Sigmoid colon (tissue), 7 donors: ENCODE results near the gene KCNT1. TPM values are rescaled to one million over a fixed set of nuclear protein-coding genes. Genes with fewer than 3 reads are reported as not detected.

Experiments
- DNase-seq: peaks from one replicate; pipeline ENCODE4 v3.0.0-alpha.2; 2019
- H3K27ac ChIP-seq, 4 donors: fragments of 200-600 bp; sonication (generic); one replicate each; pipeline ENCODE4 v1.5.1; 2016 to 2019; ENCODE audit warnings: mild to moderate bottlenecking in 1 of 4
- H3K27me3 ChIP-seq, 3 donors: fragments of 200-600 bp; sonication (generic); one replicate each; pipeline ENCODE4 v1.5.1; 2019; ENCODE audit warnings: mild to moderate bottlenecking in 1 of 3
- H3K36me3 ChIP-seq, 4 donors: fragments of 200-600 bp; sonication (generic); one replicate each; pipeline ENCODE4 v1.5.1; 2016 to 2019
- H3K4me1 ChIP-seq, 4 donors: fragments of 200-600 bp; sonication (generic); one replicate each; pipeline ENCODE4 v1.5.1; 2017 to 2019
- H3K4me3 ChIP-seq, 4 donors: fragments of 200-600 bp; sonication (generic); one replicate each; pipeline ENCODE4 v1.5.1; 2017 to 2019; ENCODE audit warnings: mild to moderate bottlenecking in 2 of 4, moderate library complexity in 1 of 4
- H3K9me3 ChIP-seq, 4 donors: fragments of 200-600 bp in 3 of 4; sonication (generic) in 3 of 4; one replicate each; pipeline versions ENCODE4 v1.5.1 to v1.6.1; 2013 to 2019
- EP300 ChIP-seq, 4 donors: sonication (generic); formaldehyde crosslinking; IDR thresholded peaks; one replicate each; pipeline ENCODE4 v1.6.1; 2017; ENCODE audit warnings: antibody characterized with exemption in 4 of 4
- POLR2A ChIP-seq, 2 donors: fragments of 450-650 bp; IDR thresholded peaks; one replicate each; pipeline ENCODE4 v1.6.1; 2016; ENCODE audit warnings: antibody characterized with exemption in 2 of 2, mild to moderate bottlenecking in 2 of 2, moderate library complexity in 2 of 2
- POLR2AphosphoS5 ChIP-seq, 4 donors: sonication (generic); formaldehyde crosslinking; IDR thresholded peaks; one replicate each; pipeline ENCODE4 v1.6.1; 2017; ENCODE audit warnings: antibody characterized with exemption in 4 of 4
- WGBS, 2 donors: extraction: QIAGEN DNeasy Blood & Tissue Kit; methylation state at CpG; one replicate each; pipeline ENCODE4 v1.1.7; 2013; 5-methylcytosine and 5-hydroxymethylcytosine counted together
- intact Hi-C: fragments of 100-400 bp; cut with DNase I; formaldehyde crosslinking; loops from one replicate; pipeline ENCODE4 v1.15.1; 2023
- polyA plus RNA-seq, 3 donors: library from polyadenylated mRNA; stranded (reverse); fragments of 200-250 nt; gene quantifications; one replicate each; pipeline ENCODE4 v1.2.3, GENCODE V29; 2013
- total RNA-seq, 4 donors: library from RNA; depleted of rRNA; stranded (reverse); fragments of >200 nt; gene quantifications; one replicate each; pipeline ENCODE4 v1.1.0, GENCODE V29; 2016
- TF ChIP-seq, protein P1 (sequence below), 4 experiments: fragments of 450-650 bp in 3 of 4; fragments of 200-600 bp in 1 of 4; IDR thresholded peaks; one replicate each; pipeline ENCODE4 v1.5.1; 2016 to 2019; ENCODE audit warnings: antibody characterized with exemption in 4 of 4, mild to moderate bottlenecking in 3 of 4, moderate library complexity in 2 of 4
- donor health status: healthy with polysubstance abuse.
- donor health status: Bipolar disorder and iron deficiency.
- donor health status: healthy.

KCNT1 gene
- total and polyA plus RNA-seq, 7 donors: 0.23 to 0.95 (median 0.32) TPM; not detected in 3

DNA sequence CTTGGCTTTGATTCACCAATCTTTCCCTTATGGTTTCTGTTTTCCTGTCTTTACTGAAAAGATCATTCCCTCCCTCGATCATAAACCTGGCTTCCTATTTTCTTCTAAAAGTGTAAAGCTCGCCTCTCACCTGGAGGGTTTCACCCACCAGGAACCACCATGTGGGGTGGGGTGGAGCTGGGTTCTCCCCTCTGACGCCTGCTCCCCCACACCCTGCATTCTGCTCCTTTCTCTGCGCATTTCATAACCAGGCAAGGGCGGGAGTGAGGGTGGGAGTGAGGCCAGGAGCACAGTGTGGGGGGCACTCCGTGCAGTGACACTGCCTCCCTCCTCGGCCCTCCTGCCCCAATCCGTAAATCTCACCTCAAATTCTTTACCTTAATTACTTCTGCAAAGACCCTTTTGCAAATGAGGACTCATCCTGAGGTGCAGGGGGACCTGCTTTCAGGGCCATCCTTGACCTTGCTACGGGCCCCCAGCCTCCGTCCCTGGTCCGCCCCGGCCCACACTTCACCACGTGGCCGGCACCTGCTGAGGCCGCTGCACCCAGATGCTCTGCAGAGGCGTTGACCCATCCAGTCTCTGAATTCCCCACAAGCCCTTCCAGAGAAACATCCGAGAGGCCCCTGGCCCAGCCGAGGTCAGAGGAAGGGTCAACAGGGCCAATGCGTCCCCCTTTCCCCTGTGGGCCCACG lies 59.3 kb downstream of the KCNT1 start:
- no peak for TF ChIP-seq EP300 (IDR thresholded peaks at IDR 0.05)
- TF ChIP-seq, protein P1, sequence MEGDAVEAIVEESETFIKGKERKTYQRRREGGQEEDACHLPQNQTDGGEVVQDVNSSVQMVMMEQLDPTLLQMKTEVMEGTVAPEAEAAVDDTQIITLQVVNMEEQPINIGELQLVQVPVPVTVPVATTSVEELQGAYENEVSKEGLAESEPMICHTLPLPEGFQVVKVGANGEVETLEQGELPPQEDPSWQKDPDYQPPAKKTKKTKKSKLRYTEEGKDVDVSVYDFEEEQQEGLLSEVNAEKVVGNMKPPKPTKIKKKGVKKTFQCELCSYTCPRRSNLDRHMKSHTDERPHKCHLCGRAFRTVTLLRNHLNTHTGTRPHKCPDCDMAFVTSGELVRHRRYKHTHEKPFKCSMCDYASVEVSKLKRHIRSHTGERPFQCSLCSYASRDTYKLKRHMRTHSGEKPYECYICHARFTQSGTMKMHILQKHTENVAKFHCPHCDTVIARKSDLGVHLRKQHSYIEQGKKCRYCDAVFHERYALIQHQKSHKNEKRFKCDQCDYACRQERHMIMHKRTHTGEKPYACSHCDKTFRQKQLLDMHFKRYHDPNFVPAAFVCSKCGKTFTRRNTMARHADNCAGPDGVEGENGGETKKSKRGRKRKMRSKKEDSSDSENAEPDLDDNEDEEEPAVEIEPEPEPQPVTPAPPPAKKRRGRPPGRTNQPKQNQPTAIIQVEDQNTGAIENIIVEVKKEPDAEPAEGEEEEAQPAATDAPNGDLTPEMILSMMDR (IDR thresholded peaks at IDR 0.05): no peak
- TF ChIP-seq POLR2AphosphoS5 (IDR thresholded peaks at IDR 0.05): no peak
- TF ChIP-seq POLR2A (IDR thresholded peaks at IDR 0.05): no peak
- 65 to 67% methylated on average over 20 of the region's 20 CpGs for WGBS, 2 donors
- DNase-seq: no peak
- no peak overlapping the region for H3K27ac ChIP-seq
- no peaks in the 10 kb centered on the region for H3K4me1 ChIP-seq
- intact Hi-C loops: no loop called here
- no peak overlapping the region for H3K4me3 ChIP-seq
- no peaks in the 10 kb centered on the region for H3K36me3 ChIP-seq
- no peaks in the 10 kb centered on the region for H3K27me3 ChIP-seq
- peaks cover 0 to 12% (median 5%) of the 10 kb centered on the region in 4 donors for H3K9me3 ChIP-seq

DNA sequence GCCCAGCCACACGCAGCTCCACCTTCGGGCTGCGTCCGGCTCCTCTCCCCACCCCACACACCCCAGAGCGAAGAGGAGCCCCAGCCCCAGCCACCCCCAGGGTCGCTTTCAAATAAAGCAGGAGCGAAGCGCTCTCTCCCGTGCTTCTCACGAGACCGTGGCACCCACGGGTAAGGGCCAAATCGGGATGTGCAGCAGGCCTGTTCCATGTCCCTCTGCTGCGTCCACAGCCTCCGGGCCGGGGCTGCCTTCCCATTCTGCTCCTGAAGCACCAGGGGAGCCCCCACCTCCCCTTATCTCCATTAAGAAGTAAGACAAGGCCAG lies 59.8 kb downstream of the KCNT1 start:
- Histone ChIP-seq H3K4me3 (no peak overlapping the region), H3K9me3 (peaks cover 0 to 13% (median 5%) of the 10 kb centered on the region in 4 donors), H3K36me3 (no peaks in the 10 kb centered on the region), H3K27me3 (no peaks in the 10 kb centered on the region), H3K27ac (no peak overlapping the region), H3K4me1 (no peaks in the 10 kb centered on the region)
- 85 to 87% methylated on average over 16 of the region's 16 CpGs for WGBS, 2 donors
- DNase-seq: no peak
- intact Hi-C loops: no loop called here
- TF ChIP-seq POLR2AphosphoS5 (IDR thresholded peaks at IDR 0.05): no peak
- TF ChIP-seq EP300 (IDR thresholded peaks at IDR 0.05): no peak
- TF ChIP-seq, protein P1 (IDR thresholded peaks at IDR 0.05): no peak

DNA sequence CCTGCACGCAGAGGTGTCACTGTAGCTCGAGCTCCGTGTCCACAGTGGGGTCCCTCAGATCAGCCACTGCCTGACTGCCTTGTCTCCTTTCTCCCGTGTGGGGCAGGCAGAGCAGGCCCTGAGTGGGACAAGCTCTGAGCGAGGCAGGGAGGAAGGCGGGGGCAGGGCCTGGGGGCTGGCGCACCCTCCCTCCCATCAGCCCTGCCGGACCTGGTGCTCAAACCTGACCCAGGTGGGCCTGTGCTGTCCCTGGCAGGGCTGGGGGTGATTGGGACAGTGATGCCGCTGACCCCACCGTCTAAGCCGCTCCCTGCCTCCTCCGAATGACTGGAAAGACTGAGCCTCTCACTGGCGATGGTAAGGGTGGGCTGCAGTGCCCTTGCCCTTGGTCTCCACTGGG lies 60.9 kb downstream of the KCNT1 start:
- Histone ChIP-seq H3K9me3 (peaks cover 0 to 13% (median 5%) of the 10 kb centered on the region in 4 donors), H3K36me3 (no peaks in the 10 kb centered on the region), H3K27ac (no peak overlapping the region), H3K27me3 (no peaks in the 10 kb centered on the region), H3K4me1 (no peaks in the 10 kb centered on the region), H3K4me3 (no peak overlapping the region)
- intact Hi-C loops: no loop called here
- 78 to 84% methylated on average over 13 of the region's 13 CpGs for WGBS, 2 donors
- DNase-seq: no peak
- TF ChIP-seq, protein P1 (IDR thresholded peaks at IDR 0.05): no peak
- TF ChIP-seq POLR2AphosphoS5 (IDR thresholded peaks at IDR 0.05) (no peak), POLR2A (IDR thresholded peaks at IDR 0.05) (no peak), EP300 (IDR thresholded peaks at IDR 0.05) (no peak)

DNA sequence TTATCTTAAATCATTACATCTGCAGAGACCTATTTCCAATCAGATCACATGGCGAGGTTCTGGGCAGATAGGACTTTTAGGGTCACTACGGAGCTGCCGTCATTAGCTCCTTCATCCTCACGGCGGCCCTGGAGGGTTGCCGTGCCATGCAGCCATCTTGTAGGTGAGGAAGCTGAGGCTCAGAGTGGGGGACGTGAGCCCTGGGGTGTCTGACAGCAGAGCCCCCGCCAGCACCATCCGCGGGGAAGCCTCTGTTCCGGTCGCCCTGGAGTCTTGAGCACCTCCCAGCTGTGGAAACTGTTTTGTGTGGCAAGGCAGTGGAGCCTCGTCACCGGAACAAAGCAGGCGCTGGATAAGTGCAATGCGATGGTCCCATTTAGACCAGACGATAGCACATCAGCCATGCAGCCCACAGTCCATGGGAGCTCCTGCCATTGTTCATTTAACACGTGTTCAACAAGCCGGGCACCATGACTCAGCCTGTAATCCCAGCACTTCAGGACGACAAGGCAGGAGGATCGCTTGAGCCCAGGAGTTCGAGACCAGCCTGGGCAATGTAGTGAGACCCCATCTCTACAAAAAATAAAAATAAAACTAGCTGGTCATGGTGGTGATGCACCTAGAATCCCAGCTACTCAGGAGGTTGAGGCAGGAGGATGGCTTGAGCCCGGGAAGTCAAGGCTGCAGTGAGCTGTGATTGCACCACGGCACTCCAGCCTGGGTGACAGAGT lies 61.9 kb downstream of the KCNT1 start:
- DNase-seq: no peak
- Histone ChIP-seq H3K36me3 (no peaks in the 10 kb centered on the region), H3K27me3 (no peaks in the 10 kb centered on the region), H3K27ac (no peak overlapping the region), H3K9me3 (peaks cover 0 to 13% (median 5%) of the 10 kb centered on the region in 4 donors), H3K4me1 (no peaks in the 10 kb centered on the region), H3K4me3 (no peak overlapping the region)
- no peak for TF ChIP-seq POLR2AphosphoS5 (IDR thresholded peaks at IDR 0.05)
- no peak for TF ChIP-seq POLR2A (IDR thresholded peaks at IDR 0.05)
- TF ChIP-seq EP300 (IDR thresholded peaks at IDR 0.05): no peak
- TF ChIP-seq, protein P1 (IDR thresholded peaks at IDR 0.05): no peak
- intact Hi-C loops: no loop called here
- 81 to 90% methylated on average over 24 of the region's 24 CpGs for WGBS, 2 donors
